ENCODE data around the gene NMNAT2. TPM values are rescaled to one million over a fixed set of nuclear protein-coding genes. Genes with fewer than 3 reads are reported as not detected.

Gene NMNAT2
- total RNA-seq, 1 experiment from 2014 or later, result 8.8 TPM

DNA sequence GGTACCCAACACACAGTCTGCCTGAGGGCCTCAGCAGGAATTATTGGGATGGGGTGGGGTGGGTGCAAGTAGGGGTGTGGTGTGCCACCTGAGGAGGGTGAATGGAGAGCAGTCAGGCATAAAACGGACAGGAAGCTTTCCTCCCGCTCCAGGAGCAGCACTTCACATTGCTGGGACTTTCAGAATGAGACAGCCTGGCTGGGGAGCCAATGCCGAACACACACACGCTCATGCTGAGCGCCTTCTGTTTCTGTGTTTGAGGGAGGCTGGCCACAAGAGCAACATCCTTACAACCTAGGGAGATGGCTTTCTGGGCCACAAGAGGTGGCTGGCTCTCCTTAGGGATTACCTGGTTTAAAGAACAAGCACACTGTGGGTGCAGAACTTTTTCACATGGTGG lies 134.1 kb downstream of the NMNAT2 start:
- peaks cover 4% of the 10 kb centered on the region for H3K9me3 Mint-ChIP-seq
- H3K27me3 Mint-ChIP-seq (ENCODE audit: low read depth), result no peaks in the 10 kb centered on the region
- TF ChIP-seq NR1H2 (CRISPR knock-in tag; IDR thresholded peaks at IDR 0.05) (no peak), GABPB1 (CRISPR knock-in tag; IDR thresholded peaks at IDR 0.05) (no peak), ZNF121 (CRISPR knock-in tag; IDR thresholded peaks at IDR 0.05) (no peak), JAZF1 (CRISPR knock-in tag; IDR thresholded peaks at IDR 0.05) (no peak), ATF1 (CRISPR knock-in tag; IDR thresholded peaks at IDR 0.05) (no peak), PRRX2 (CRISPR knock-in tag; IDR thresholded peaks at IDR 0.05) (no peak), ZNF416 (CRISPR knock-in tag; IDR thresholded peaks at IDR 0.05) (no peak)
- TF ChIP-seq, protein P1, sequence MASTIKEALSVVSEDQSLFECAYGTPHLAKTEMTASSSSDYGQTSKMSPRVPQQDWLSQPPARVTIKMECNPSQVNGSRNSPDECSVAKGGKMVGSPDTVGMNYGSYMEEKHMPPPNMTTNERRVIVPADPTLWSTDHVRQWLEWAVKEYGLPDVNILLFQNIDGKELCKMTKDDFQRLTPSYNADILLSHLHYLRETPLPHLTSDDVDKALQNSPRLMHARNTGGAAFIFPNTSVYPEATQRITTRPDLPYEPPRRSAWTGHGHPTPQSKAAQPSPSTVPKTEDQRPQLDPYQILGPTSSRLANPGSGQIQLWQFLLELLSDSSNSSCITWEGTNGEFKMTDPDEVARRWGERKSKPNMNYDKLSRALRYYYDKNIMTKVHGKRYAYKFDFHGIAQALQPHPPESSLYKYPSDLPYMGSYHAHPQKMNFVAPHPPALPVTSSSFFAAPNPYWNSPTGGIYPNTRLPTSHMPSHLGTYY (CRISPR knock-in tag; IDR thresholded peaks at IDR 0.05), result no peak
- TF ChIP-seq, protein P2, sequence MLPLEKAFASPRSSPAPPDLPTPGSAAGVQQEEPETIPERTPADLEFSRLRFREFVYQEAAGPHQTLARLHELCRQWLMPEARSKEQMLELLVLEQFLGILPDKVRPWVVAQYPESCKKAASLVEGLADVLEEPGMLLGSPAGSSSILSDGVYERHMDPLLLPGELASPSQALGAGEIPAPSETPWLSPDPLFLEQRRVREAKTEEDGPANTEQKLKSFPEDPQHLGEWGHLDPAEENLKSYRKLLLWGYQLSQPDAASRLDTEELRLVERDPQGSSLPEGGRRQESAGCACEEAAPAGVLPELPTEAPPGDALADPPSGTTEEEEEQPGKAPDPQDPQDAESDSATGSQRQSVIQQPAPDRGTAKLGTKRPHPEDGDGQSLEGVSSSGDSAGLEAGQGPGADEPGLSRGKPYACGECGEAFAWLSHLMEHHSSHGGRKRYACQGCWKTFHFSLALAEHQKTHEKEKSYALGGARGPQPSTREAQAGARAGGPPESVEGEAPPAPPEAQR (CRISPR knock-in tag; IDR thresholded peaks at IDR 0.05), result no peak
- TF ChIP-seq, protein P3, sequence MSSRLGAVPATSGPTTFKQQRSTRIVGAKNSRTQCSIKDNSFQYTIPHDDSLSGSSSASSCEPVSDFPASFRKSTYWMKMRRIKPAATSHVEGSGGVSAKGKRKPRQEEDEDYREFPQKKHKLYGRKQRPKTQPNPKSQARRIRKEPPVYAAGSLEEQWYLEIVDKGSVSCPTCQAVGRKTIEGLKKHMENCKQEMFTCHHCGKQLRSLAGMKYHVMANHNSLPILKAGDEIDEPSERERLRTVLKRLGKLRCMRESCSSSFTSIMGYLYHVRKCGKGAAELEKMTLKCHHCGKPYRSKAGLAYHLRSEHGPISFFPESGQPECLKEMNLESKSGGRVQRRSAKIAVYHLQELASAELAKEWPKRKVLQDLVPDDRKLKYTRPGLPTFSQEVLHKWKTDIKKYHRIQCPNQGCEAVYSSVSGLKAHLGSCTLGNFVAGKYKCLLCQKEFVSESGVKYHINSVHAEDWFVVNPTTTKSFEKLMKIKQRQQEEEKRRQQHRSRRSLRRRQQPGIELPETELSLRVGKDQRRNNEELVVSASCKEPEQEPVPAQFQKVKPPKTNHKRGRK (CRISPR knock-in tag; IDR thresholded peaks at IDR 0.05; ENCODE audit: borderline replicate concordance), result no peak
- TF ChIP-seq, protein P4, sequence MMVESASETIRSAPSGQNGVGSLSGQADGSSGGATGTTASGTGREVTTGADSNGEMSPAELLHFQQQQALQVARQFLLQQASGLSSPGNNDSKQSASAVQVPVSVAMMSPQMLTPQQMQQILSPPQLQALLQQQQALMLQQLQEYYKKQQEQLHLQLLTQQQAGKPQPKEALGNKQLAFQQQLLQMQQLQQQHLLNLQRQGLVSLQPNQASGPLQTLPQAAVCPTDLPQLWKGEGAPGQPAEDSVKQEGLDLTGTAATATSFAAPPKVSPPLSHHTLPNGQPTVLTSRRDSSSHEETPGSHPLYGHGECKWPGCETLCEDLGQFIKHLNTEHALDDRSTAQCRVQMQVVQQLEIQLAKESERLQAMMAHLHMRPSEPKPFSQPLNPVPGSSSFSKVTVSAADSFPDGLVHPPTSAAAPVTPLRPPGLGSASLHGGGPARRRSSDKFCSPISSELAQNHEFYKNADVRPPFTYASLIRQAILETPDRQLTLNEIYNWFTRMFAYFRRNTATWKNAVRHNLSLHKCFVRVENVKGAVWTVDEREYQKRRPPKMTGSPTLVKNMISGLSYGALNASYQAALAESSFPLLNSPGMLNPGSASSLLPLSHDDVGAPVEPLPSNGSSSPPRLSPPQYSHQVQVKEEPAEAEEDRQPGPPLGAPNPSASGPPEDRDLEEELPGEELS (CRISPR knock-in tag; IDR thresholded peaks at IDR 0.05), result no peak
- ATAC-seq (no peak), DNase-seq (ENCODE audit: low spot score) (no peak)
- H3K4me3 Mint-ChIP-seq, result no peak overlapping the region
- peak overlapping the region; percentile 42; the same call in 1 of the 2 replicates for H3K27ac Mint-ChIP-seq
- ChIA-PET POLR2A (no interaction called here), CTCF (no interaction called here)
- peaks cover 25% of the 10 kb centered on the region for H3K4me1 Mint-ChIP-seq
- peaks cover 4% of the 10 kb centered on the region; the same call in 1 of the 2 replicates for H3K36me3 Mint-ChIP-seq

DNA sequence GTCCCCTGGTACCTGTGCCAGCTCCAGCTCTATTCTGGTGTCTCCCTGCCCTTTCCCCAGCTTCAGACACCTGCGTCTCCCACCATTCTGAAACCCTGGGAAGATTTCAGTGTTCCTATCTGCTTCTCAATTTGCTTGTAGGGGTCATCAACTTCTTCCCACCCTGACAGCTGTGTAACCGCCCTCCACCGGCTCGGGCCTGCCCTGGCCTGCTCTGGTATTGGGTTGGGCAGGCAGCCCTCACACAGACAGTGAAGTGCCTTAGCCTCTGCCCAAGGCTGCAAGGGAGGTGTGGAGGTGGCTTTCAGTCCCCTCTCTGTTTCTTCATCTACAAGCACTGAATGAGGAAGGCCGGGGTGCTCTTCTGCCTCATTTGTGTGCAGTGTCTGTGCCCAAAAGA lies 134.9 kb downstream of the NMNAT2 start:
- ChIA-PET POLR2A (no interaction called here), CTCF (interaction anchor here (1.2 to 2.4 kb wide), 4 partner anchors 49 to 340 kb away, joined by 3 to 12 read pairs (median 10); no protein-coding TSS in a partner anchor)
- ATAC-seq (no peak), DNase-seq (ENCODE audit: low spot score) (no peak)
- Mint-ChIP-seq H3K4me3 (no peak overlapping the region), H3K9me3 (no peaks in the 10 kb centered on the region), H3K36me3 (no peaks in the 10 kb centered on the region), H3K27ac (no peak overlapping the region), H3K4me1 (peaks cover 33% of the 10 kb centered on the region), H3K27me3 (ENCODE audit: low read depth) (no peaks in the 10 kb centered on the region)
- TF ChIP-seq ETV6 (CRISPR knock-in tag; IDR thresholded peaks at IDR 0.05), result no peak
- TF ChIP-seq, protein P5, sequence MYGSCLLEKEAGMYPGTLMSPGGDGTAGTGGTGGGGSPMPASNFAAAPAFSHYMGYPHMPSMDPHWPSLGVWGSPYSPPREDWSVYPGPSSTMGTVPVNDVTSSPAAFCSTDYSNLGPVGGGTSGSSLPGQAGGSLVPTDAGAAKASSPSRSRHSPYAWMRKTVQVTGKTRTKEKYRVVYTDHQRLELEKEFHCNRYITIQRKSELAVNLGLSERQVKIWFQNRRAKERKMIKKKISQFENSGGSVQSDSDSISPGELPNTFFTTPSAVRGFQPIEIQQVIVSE (CRISPR knock-in tag; IDR thresholded peaks at IDR 0.05; ENCODE audit: borderline replicate concordance), result no peak
- TF ChIP-seq ZNF416 (CRISPR knock-in tag; IDR thresholded peaks at IDR 0.05), result no peak
- no peak for TF ChIP-seq JAZF1 (CRISPR knock-in tag; IDR thresholded peaks at IDR 0.05)
- no peak for TF ChIP-seq ATF1 (CRISPR knock-in tag; IDR thresholded peaks at IDR 0.05)
- TF ChIP-seq, protein P6, sequence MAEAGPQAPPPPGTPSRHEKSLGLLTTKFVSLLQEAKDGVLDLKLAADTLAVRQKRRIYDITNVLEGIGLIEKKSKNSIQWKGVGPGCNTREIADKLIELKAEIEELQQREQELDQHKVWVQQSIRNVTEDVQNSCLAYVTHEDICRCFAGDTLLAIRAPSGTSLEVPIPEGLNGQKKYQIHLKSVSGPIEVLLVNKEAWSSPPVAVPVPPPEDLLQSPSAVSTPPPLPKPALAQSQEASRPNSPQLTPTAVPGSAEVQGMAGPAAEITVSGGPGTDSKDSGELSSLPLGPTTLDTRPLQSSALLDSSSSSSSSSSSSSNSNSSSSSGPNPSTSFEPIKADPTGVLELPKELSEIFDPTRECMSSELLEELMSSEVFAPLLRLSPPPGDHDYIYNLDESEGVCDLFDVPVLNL (CRISPR knock-in tag; IDR thresholded peaks at IDR 0.05; ENCODE audit: borderline replicate concordance, low read depth), result no peak
- TF ChIP-seq, protein P7, sequence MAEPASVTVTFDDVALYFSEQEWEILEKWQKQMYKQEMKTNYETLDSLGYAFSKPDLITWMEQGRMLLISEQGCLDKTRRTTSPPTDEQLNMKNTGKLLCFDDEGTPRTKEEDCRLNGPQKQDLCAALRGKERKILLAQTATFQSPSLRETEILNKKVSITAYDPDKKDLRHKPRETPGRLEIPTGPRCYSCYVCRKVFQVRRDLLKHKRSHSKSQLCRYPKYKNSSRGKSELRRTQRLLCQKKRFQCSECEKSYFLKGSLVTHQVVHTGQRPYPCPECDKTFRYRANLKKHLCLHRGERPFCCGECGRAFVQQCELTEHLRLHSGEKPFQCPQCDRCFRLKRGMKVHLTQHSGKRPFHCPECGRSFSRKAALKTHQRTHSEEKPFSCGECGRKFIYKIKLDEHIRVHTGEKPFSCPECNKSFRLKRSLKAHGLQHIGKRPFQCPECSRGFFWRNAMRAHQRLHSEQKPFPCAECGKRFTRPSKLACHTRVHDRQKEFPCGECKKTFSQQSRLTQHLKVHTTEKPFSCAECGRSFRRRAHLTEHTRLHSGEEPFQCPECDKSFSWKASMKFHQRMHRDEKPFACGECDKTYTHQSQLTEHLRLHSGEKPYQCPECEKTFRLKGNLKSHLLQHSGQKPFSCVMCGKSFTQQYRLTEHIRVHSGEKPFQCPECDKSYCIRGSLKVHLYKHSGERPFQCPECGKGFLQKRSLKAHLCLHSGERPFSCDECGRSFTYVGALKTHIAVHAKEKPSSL (CRISPR knock-in tag; conservative IDR thresholded peaks at IDR 0.05), result no peak
- TF ChIP-seq, protein P8, sequence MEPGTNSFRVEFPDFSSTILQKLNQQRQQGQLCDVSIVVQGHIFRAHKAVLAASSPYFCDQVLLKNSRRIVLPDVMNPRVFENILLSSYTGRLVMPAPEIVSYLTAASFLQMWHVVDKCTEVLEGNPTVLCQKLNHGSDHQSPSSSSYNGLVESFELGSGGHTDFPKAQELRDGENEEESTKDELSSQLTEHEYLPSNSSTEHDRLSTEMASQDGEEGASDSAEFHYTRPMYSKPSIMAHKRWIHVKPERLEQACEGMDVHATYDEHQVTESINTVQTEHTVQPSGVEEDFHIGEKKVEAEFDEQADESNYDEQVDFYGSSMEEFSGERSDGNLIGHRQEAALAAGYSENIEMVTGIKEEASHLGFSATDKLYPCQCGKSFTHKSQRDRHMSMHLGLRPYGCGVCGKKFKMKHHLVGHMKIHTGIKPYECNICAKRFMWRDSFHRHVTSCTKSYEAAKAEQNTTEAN (CRISPR knock-in tag; IDR thresholded peaks at IDR 0.05), result no peak
- TF ChIP-seq, protein P4 (CRISPR knock-in tag; IDR thresholded peaks at IDR 0.05), result no peak
- TF ChIP-seq ZNF671 (CRISPR knock-in tag; IDR thresholded peaks at IDR 0.05), result no peak
